CD4-positive, alpha-beta T cell treated with Interleukin-17A for 4 hours (primary cell): ENCODE results near the gene CEP104.

Experiments used
- DNase-seq: peaks from one replicate; pipeline ENCODE4 v3.0.0-alpha.2; 2020; ENCODE audit warnings: mixed read lengths

Gene CEP104

DNA sequence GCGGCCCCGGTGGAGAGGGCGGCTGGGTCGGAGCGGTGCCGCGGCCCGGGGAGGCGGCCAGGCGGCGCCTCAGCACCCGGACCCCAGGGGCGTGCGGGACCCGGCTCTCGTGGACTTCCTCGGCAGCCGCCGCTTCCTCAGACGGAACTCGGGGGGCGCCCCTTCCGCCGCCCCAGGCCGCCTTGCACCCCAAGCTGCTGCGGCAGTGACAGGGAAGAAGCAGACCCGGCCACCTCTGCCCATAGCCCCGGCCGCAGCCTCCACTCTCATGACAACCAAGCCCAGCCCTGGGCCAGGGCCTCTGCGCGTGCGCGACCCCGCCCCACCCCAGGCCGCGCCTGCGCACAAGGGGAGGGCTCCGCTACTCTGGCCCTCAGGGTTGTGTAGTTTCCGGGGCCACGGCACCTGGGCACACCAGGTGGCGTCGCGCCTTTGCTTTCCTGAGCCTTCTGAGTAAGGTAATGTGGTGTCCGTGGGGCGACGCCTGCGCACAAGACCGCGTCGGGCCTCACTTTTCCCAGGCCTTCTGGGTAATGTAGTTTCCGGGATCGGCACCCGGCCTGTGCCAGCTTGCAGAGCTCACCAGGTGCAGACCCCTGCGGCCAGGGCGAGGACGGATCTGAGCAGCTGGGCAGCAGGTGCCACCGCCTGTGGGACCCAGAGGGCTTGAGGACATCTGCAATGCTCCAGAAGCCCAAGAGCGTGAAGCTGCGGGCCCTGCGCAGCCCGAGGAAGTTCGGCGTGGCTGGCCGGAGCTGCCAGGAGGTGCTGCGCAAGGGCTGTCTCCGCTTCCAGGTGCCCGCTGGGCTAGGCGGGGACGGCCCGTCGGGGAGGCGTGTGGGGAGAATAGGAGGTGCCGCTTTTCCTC lies at the start of gene CEP104, which contains the start of gene DFFB:
Gene CEP104, minus strand, starts transcription at position 289 of the 868 bp plus-strand sequence. CDS start 4,804 bp downstream, outside the sequence.
Gene DFFB, plus strand, starts transcription at position 554 of the 868 bp plus-strand sequence. Its CDS starts 128 bp downstream, at position 682.
- DNase-seq = peak; percentile 97

DNA sequence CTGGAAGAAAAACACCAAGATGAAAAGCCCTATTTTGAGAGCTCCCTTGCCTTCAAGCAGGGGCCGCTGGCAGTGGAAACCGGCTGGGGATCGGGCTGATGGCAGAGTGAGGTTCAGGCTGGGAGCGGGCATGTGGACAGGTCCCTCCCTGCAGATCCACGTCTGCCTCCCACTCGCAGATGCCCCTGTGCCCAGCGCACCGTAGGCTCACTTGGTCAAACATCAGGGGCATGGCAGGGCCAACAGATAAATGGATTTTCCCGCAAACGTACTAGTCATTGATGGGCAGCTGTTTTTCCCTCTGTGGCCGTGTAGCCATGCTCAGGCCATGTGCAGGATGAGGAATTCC lies 49.6 kb upstream of the CEP104 start:
- DNase-seq = no peak

DNA sequence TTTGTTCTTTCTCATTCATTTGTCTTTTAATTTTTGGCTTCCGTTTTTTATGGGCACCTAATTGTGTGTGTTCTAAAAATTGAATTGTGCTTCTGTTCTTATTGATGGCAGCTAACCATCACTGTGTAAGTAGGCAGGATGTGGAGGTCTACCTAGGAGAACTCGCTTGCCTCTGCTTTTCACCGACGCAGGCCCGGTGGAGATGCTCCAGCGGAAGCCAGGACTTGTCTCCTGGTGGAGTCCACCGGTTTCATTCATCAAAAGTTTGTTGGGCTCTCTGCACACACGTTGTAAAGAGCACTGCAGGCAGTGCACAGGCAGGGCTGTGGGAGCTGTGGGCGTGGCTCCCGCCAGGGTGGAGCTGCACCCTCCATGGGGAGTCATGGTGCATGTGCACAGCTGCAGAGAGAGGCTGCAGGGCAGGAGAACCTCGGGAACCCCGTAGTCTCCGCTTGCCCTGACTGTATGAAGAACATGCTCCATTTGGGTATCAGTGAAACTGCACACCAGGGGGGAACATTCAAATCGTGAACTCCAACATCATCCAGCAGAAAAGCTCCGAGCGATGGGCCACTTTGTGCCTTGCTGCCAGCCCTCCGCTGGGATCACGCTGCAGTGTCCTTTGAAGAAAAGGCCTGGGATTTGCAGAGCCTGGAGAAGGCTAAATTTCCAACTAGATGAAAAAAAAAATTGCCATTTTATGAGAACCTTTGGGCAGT lies 49.1 kb upstream of the CEP104 start:
- DNase-seq = no peak

DNA sequence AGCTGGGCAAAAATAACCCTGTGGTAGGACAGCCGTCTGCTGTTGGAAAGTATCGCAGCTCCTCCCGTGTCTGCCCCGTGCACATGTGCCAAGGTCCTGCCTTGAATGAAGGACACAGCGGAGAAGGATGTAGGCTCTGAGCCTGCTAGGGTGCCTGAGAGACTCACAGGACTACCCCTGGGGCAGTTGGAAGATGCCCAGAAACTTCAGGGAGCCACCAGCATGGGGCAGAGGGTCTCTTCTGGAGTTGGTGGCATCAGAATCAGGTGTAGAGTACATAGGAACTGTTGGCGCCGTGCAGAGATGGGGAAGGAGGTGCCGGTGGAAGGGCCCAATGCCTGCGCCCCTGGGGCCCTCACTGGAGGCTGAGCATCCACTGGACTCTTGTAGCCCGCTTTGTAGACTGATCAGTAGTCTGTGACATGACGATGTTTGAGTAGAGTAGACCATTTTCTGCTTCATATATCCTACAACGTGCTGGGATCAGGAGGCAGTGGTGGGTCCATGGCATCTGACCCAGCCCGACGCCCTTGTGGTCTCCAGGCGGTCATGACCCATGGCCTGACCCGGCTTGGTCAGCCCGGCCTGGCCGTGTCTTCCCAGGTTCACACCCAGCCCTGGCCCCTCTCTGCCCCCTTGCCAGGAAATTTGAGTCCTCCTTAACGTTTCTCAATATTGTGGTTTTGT lies 48.4 kb upstream of the CEP104 start:
- no peak for DNase-seq

DNA sequence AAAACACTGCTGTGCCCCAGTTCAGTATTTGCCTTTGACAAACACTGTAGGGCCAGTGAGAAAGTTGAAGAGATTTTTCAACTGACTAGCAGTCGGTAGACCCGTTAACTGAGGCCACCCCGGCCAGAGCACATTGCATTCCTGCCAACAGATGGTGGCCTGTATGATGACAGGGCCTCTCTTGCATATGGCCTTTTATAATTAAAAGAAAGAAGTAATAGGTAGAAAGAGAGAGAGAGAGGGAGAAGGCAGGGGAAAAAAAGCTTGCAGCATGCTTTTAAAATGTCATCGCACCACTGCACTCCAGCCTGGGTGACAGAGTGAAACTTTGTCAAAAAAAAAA lies 47.8 kb upstream of the CEP104 start:
- DNase-seq = no peak

DNA sequence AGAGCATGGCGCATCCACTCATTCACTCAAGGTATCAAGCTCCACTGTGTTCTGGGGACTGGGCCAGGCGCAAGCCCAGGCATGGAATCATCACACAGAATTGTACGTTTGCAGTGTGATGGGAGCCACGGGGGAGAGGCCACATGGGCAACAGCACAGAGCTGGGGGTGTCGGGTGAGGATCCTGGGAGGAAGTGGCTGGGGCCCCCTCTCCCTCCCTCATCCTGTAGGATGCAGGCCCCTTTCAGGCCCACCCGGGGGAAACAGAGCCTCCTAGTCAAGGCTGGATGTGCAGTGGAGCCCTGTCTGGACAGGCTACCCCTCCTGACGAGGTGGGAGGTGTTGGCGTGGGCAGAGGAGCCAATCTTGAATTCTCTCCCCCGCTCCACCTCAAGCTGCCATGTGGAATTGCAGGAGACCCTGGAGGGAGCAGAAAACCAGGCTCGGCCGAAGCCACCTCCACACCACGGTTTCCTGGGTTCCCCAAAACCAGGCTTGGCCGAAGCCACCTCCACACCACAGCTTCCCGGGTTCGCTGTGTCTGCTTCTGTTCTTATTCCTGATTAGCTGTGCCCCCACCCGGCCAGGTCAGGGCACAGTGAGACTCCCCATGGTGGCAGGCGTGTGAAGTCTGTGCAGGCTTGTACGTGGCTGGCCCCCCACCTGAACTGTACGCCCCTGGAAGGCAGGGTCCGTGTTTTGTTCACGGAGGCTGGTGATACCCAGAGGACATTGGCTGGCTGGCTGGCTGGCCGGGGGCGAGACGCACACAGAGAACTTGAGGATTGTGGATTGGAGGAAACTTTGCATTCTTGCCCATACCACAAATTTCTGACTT lies 47.2 kb upstream of the CEP104 start:
- DNase-seq = no peak

DNA sequence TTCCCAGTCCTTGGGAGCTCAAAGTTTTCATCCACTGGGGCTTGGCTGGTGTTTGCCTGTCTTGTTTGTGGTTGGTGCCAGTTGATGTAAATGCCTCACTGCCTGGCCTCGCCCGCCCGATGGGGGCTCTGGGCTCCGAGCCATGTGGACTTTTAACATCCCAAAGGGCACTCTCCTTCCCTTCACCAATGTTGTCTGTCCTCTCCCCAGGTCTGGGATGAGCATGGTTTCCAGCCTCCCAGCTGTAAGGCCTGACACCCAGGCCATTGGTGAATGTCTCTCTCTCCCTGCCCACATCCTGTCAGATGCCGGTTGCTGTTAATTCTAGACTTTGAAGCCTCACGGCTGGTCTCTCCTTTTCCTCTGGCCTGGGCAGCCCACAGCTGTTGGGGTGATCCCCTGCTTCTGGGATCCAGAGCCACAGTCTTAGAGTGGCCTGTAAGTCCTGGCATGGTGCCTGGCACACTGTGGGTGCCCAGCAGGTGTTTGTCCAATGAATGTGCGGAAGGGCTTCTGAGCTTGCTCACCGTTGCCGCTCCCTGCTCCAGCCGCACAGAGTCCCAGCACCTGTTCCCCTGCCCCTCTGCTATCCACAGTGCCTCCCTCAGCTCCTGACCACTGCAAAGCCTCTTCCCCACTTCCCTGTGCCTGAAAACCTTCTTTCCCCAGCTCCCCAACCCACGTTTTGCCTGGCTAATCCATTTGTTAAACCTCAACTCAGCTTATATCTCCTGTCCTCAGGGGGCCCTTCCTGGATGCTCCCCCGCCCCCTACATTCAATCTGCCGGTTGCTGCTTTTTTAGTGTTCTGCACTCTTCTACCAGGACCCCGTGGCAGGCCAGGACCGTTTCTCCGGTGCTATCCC lies 46.4 kb upstream of the CEP104 start:
- DNase-seq = peak; percentile 27

DNA sequence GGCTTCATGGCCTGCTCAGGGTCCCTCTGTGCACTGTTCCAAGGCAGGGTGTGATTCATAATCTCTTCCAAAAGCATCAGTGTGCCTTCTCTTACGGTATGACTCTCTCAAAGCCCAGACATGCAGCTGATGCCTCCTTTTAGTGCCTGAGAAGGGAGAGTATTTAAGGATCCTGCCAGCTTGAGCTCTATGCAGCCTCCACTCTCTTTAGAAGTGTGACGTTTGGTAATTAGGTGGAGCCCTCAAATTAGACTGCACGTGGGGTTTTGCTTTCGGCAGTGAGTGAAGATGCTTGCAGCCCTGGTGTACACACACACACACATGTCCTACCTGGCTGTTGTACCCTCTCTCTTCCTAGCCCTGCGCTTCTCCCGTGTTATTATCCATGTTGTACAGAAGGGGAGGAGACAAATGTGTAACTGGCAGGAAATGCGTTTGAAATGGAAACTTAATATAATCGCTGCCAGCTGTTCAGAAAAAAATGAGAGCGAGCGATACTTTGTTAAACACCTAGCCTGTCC lies 45.6 kb upstream of the CEP104 start:
- peak; percentile 48 for DNase-seq

DNA sequence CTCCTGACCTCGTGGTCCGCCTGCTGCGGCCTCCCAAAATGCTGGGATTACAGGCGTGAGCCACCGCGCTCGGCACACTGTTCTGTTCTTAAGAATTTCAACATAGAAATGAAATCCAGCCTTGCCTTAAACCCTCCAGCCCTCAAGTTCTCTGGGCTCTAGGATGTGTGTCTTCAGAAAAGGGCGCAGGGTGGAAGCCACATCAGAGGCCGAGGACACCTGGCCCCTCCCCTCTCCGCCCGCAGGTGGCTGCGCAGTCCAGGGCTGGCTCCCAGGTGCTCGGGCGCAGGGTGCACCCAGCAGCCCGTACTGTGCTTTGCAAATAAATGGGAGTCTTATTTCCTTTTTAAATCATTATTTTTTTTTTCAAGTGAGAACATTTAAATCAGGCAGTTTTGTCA lies 45.1 kb upstream of the CEP104 start:
- peak; percentile 64 for DNase-seq

DNA sequence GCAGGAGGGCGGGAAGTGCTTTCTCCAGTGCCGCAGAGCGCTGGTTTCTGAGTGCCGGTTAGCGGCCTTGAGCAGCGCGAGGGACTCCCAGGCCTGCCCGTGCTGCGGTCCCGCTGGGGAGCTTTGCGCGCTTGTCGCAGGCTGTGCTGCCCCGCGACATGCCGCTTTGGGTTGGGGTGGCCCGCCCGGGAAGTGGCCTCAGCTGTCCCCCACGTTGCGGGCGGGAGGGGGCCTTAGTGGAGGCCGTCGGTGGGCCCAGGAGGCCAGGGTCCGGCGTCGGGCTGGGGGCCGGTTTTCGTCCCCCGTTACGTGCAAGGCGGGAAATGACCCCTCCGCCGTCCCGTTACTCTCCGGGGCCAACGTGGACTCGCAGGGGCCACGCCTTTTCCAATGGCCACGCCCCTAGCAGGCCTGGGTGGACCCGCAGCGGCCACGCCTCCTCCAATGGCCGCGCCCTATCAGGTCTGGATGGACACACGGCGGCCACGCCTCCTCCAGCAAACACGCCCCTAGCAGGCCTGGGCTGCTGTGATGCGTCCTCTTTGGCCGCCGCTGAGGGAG lies 44.0 kb upstream of the CEP104 start:
- peak; percentile 89 for DNase-seq

DNA sequence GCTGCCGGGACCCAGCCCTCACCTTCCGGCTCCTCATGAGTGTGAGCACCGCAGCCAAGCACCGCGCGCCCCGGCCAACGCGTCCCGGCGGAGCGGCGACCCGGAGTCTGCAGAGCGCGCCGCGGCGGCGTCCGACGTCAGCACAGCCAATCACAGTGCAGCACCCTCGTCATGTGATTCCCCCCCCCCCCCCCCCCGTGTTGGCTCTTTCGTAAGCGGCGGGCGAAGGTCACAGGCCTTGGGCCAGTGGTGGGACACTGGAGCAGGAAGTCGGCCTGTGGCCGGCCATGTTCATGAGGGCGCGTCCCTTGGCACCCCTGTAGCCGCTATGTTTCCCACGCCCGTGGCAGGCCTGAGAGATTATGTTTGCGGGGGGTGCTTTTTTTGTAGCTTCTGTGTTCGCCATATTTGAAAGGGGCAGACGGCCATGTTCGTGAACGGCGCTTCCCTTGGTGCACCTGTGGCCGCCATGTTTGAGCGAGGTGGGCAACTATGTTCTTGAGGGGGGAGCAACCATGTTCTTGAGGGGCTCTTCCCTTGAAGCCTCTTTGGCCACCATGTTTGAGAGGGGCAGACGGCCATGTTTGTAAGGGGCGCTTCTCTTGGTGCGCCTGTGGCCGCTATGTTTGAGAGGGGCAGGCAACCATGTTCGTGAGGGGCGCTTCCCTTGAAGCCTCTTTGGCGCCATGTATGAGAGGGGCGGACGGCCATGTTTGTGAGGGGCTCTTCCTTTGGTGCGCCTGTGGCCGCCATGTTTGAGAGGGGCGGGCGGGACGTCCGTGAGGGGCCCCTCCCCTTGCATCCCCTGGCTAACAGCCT lies 43.3 kb upstream of the CEP104 start, which contains the start of gene C1orf174:
Gene C1orf174, minus strand, starts transcription at position 123 of the 819 bp plus-strand sequence. Its CDS starts 86 bp downstream, at position 37.
- DNase-seq = peak; percentile 95

DNA sequence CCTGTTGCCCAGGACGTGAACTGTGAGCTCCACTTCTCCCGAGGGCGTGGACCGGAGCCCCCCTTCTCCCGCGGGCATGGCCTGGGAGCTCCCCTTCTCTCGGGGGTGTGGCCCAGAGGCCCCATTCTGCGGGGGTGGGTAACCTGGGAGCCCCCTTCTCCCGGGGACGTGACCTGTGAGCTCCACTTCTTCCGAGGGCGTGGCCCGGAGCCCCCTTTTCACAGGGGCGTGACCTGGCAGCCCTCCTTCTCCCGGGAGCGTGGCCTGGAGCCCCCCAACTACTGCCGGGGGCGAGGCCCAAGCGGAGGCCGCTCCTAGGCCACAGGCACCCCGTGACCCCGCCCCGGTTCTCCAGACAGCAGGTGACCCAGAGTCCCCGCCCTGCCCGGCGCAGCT lies 42.7 kb upstream of the CEP104 start:
- DNase-seq = no peak

DNA sequence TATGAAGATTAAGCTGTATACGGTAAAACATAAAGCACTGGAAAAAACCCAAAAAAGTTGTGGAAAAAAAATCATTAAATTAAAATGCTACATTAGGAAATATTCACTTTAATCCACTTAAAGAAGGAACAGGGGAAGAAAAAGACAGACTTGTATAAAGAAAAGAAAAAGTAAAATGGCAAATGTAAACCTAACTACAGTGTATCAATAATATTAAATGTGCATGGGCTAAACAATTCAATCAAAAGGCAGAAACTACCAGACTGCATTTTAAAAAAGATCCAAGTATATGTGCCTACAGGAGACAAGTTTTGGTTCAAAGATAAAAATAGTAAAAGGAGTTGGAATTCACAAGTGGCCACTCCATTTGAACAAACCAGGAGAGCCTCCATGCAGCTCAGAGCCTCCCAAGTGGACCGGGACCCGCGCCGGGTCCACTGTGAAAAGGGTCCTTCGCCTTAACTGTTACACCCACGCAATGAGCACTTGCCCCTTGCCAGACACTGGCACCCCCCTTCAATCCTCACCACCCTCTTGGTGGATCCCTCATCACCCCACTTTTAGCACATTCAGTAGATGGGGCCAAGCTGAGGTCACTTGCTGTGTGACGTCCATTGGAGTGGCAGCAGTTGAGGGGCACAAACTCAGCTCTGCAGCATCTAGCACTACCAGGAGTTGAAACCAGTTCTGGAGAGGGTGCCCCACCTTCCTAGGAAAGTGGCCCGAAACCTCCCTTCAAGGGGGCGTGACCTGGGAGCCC lies 42.2 kb upstream of the CEP104 start:
- DNase-seq = no peak

DNA sequence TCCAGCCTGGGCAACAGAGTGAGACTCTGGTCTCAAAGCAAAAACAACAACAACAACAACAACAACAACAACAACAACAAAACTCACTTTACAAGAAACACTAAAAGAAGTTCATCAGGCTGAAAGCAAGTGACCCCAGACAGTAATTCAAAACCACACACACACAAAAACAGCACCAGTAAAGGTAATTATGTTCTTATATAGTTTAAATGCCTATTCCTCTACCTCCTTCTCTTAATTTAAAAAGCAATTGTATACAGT lies 41.4 kb upstream of the CEP104 start:
- no peak for DNase-seq

DNA sequence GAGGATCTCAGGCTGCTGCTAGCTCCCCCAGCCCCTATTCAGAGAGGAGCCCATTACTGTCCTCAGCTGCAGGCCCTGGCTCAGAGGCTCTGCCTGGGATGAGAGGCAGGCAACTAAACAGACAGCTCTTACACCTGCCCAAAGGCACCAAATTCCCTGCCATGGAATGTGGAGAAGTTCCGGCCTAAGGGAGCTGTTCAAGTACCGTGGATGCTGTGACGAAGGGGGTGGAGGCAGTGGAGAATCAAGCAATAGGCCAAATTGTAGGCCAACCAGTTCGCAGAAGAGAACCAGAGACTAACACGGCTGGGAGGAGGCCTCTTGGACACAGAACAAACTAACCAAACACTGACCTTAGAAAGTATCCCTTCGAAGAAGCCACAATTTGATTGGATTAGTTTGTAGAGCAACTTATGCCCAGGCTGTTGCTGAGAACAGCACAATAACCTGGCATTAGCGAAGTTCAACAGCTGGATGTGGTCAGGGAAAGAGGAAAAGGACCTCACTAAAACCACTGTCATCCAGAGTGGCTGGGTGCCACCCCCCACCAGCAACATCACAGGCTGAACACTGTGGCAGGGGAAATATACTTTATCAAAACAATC lies 39.5 kb upstream of the CEP104 start:
- no peak for DNase-seq

DNA sequence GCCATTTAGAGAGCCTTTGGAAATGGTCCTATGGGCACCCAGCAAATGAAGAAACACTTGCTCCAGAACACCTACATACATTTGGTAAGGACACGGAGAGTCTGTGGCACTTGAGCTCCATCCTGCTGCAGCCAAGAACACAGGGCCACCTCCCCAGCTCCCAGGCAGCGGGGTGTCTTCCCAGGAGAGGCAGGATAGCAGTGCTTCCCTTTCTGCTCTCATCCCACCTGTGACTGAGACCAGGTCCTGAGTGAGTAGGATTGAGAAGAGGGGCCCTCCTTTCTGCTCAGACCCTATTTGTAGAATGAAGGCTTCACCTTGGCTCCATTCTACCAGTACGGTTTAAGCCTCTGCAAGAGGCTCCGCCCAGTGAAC lies 38.9 kb upstream of the CEP104 start:
- DNase-seq = no peak

DNA sequence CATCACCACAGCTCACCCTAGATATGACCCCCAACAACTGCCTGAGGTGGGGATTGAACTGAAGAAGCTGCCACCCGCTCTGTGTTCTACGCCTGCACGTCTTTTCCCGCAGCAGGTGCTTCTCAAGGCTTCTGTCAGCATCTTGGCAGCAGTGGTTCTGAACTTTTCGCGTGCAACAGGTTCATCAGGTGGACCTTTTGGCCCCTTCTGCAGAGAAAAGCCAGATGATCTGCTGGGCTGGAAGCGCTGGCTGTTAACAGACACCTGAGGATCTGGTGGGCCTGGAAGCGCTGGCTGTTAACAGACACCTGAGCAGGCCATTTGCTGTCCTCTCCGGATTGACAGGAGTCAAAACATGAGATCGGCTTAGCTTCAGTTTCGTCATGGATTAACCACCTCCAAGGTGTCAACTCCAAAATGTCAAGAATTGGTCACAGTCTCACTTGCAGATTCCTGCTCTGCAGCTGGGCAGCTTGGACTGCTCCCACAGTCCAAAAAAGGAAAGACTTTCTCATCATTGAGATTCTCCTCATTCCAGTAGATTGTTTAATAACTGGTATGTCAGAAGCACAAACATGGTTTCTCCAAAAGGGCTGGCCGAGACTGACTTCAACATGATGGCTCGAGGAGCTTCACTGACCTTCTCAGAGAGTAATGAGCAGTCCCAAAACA lies 38.4 kb upstream of the CEP104 start:
- DNase-seq = no peak

DNA sequence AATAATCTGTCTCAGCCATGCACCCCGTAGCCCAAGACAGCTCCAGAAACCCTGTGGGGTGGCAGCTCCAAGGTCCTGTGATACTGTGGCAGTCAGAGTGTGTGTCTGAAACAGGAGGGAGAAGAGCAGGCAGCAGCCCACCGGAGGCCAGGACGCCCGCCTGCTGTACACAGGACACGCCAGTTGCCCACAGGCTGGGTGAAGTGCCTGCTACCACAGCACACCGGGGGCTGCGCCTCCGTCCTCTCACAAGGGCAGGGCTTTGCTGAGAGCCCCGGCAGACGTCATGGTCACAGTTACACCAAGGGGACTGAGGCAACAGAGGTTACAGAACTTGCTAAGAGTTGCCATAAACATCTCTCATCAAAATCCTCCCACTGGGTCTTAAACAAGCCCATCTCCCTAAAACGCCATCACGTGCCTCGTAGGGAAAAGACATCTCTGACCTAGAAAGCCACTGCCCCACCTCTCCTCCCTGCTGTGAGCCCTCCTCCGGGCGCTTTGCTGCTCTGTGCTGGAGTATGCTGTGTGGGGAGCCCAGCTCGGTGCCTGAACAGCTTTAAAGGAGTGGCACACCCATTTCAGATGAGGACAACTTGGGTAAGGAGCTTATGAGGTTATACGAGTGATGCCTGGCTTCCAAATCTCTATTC lies 37.7 kb upstream of the CEP104 start:
- no peak for DNase-seq
